GM23338 (cell line): Measurements from ENCODE around the gene AKT2.

Experiments used
- CREB1 ChIP-seq: fragments of 250-450 bp; sonication (Bioruptor Pico); IDR thresholded peaks from 2 replicates; pipeline ENCODE4 v1.5.0; 2020; ENCODE audit warnings: low read depth, mild to moderate bottlenecking, moderate library complexity
- CTCF ChIP-seq, 2 experiments: fragments of 200-600 bp in 1 of 2; sonication (generic) in 1 of 2; conservative IDR thresholded peaks; 2 replicates each; pipeline versions ENCODE4 v1.5.1 to v1.6.1; 2016 to 2017; ENCODE audit warnings: antibody characterized with exemption in 2 of 2, low read depth in 2 of 2, mild to moderate bottlenecking in 2 of 2, moderate library complexity in 1 of 2
- ETS1 ChIP-seq: IDR thresholded peaks from 2 replicates; pipeline ENCODE4 v1.6.1; 2016; ENCODE audit warnings: antibody characterized with exemption
- EZH2 ChIP-seq: fragments of 200-600 bp; sonication (generic); IDR thresholded peaks from one replicate; pipeline ENCODE4 v1.8.0; 2017; ENCODE audit warnings: antibody characterized with exemption, mild to moderate bottlenecking, low read depth; ENCODE audit not compliant: unreplicated experiment
- EZH2phosphoT487 ChIP-seq: fragments of 200-600 bp; sonication (generic); IDR thresholded peaks from one replicate; pipeline ENCODE4 v1.8.1; 2018; ENCODE audit warnings: antibody characterized with exemption; ENCODE audit not compliant: unreplicated experiment
- JUNB ChIP-seq: IDR thresholded peaks from one replicate; pipeline ENCODE4 v1.6.1; 2016; ENCODE audit warnings: antibody characterized with exemption; ENCODE audit not compliant: unreplicated experiment
- NANOG ChIP-seq: IDR thresholded peaks from 2 replicates; pipeline ENCODE4 v1.6.1; 2016; ENCODE audit warnings: antibody characterized with exemption, borderline replicate concordance
- POLR2AphosphoS5 ChIP-seq: IDR thresholded peaks from 2 replicates; pipeline ENCODE4 v1.6.1; 2016; ENCODE audit warnings: antibody characterized with exemption, low read depth
- STAT1 ChIP-seq: IDR thresholded peaks from one replicate; pipeline ENCODE4 v1.6.1; 2016; ENCODE audit warnings: antibody characterized with exemption; ENCODE audit not compliant: unreplicated experiment
- ZNF114 ChIP-seq: fragments of 250-450 bp; sonication (Bioruptor Pico); IDR thresholded peaks from 2 replicates; pipeline ENCODE4 v1.5.0; 2020; ENCODE audit warnings: mild to moderate bottlenecking, moderate library complexity
- ZNF331 ChIP-seq: fragments of 250-450 bp; sonication (Bioruptor Pico); IDR thresholded peaks from 2 replicates; pipeline ENCODE4 v1.5.0; 2020; ENCODE audit warnings: low read depth, mild to moderate bottlenecking, moderate library complexity
- TF ChIP-seq, protein P1 (sequence below): IDR thresholded peaks from one replicate; pipeline ENCODE4 v1.6.1; 2018; ENCODE audit warnings: antibody characterized with exemption; ENCODE audit not compliant: unreplicated experiment

DNA sequence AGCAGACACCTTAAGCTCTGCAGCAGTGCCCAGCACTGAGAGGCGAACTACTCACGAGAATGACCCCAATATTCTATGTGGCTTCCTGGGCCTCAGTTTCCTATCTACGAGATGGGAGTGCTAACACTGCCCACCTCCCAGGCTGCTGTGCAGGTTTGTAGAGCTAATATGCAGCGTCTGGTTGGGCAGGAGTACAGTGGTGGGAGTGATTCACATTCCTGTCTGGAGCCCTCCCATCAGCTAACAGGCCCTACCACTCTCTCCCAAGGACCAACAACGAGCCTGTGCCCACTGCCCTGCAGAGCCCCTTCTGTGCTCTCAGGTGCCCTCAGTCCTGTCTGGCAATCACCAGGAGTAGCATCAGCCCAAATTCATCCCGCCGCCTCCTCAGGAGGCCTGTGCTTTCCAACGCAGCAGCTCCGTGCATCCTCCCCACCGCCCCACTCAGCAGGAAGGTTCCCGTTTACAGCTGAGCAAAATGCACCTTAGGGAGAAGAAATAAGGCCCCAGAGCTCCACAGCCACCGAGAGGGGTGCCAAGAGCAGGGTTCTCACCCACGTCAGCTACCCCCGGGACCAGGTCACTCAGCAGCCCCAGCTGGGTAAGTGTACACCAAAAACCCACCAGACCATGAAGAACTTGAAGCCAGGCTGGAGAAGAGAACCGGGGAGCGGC, 6.6 kb downstream of the AKT2 start:
- TF ChIP-seq EZH2 (no peak), CTCF (conservative IDR thresholded peaks at IDR 0.05; ENCODE audit: low read depth in 2 of 2) (no peak), POLR2AphosphoS5 (no peak), JUNB (no peak), EZH2phosphoT487 (no peak), ETS1 (no peak), NANOG (no peak), ZNF114 (CRISPR knock-in tag) (no peak), STAT1 (no peak), ZNF331 (CRISPR knock-in tag) (no peak), CREB1 (no peak)
- TF ChIP-seq, protein P1, sequence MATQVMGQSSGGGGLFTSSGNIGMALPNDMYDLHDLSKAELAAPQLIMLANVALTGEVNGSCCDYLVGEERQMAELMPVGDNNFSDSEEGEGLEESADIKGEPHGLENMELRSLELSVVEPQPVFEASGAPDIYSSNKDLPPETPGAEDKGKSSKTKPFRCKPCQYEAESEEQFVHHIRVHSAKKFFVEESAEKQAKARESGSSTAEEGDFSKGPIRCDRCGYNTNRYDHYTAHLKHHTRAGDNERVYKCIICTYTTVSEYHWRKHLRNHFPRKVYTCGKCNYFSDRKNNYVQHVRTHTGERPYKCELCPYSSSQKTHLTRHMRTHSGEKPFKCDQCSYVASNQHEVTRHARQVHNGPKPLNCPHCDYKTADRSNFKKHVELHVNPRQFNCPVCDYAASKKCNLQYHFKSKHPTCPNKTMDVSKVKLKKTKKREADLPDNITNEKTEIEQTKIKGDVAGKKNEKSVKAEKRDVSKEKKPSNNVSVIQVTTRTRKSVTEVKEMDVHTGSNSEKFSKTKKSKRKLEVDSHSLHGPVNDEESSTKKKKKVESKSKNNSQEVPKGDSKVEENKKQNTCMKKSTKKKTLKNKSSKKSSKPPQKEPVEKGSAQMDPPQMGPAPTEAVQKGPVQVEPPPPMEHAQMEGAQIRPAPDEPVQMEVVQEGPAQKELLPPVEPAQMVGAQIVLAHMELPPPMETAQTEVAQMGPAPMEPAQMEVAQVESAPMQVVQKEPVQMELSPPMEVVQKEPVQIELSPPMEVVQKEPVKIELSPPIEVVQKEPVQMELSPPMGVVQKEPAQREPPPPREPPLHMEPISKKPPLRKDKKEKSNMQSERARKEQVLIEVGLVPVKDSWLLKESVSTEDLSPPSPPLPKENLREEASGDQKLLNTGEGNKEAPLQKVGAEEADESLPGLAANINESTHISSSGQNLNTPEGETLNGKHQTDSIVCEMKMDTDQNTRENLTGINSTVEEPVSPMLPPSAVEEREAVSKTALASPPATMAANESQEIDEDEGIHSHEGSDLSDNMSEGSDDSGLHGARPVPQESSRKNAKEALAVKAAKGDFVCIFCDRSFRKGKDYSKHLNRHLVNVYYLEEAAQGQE: no peak
